Thoracic aorta (tissue), 2 donors: ENCODE results near the gene VPS13C. TPM values are rescaled to one million over a fixed set of nuclear protein-coding genes. Genes with fewer than 3 reads are reported as not detected.

Experiments
- ATAC-seq: fragments of 150-250 bp; one replicate; pipeline ENCODE4 v1.8.0; 2017; ENCODE audit warnings: low read depth; ENCODE audit not compliant: insufficient number of reproducible peaks, low FRiP score
- DNase-seq: peaks from one replicate; pipeline ENCODE4 v3.0.0-alpha.2; 2020; ENCODE audit warnings: low spot score
- H3K27ac ChIP-seq, 2 donors: fragments of 200-600 bp; sonication (generic); 1 replicate in 1 of 2; 2 replicates in 1 of 2; pipeline ENCODE4 v1.5.1; 2016; ENCODE audit warnings: mild to moderate bottlenecking in 2 of 2, moderate library complexity in 2 of 2
- H3K27me3 ChIP-seq: fragments of 200-600 bp; sonication (generic); replicated peaks from 2 replicates; pipeline ENCODE4 v1.6.0; 2016; ENCODE audit warnings: mild to moderate bottlenecking; ENCODE audit not compliant: insufficient read depth
- H3K36me3 ChIP-seq: fragments of 200-600 bp; sonication (generic); one replicate; pipeline ENCODE4 v1.5.1; 2016
- H3K4me1 ChIP-seq, 2 donors: fragments of 200-600 bp; sonication (generic); 1 replicate in 1 of 2; 2 replicates in 1 of 2; pipeline versions ENCODE4 v1.5.1 to v1.6.0; 2016; ENCODE audit warnings: low read depth in 2 of 2, mild to moderate bottlenecking in 1 of 2; ENCODE audit not compliant: control insufficient read depth in 1 of 2
- H3K4me3 ChIP-seq: fragments of 200-600 bp; sonication (generic); 2 replicates; pipeline ENCODE4 v1.5.1; 2016; ENCODE audit warnings: mild to moderate bottlenecking
- H3K9me3 ChIP-seq: fragments of 200-600 bp; sonication (generic); 2 replicates; pipeline ENCODE4 v1.5.1; 2016
- CTCF ChIP-seq: fragments of 200-600 bp; sonication (generic); IDR thresholded peaks from one replicate; pipeline ENCODE4 v1.5.1; 2019; ENCODE audit warnings: antibody characterized with exemption
- total RNA-seq, 2 donors: library from RNA; depleted of rRNA; stranded (reverse); fragments of >200 nt; gene quantifications; one replicate each; pipeline versions ENCODE4 v1.1.0 to v1.2.3, GENCODE V29; 2016

The VPS13C gene
- total RNA-seq, 2 donors from 2014 or later = 93.3 to 99.0 TPM

GRCh38 chr15:61994216-61994615, 66.0 kb downstream of the VPS13C start:
- H3K27me3 ChIP-seq = no peaks in the 10 kb centered on the region
- H3K27ac ChIP-seq = no peak overlapping the region
- H3K9me3 ChIP-seq = no peaks in the 10 kb centered on the region
- DNase-seq (no peak), ATAC-seq (no peak)
- no peaks in the 10 kb centered on the region for H3K4me1 ChIP-seq
- H3K4me3 ChIP-seq = no peak overlapping the region
- peaks cover 12% of the 10 kb centered on the region for H3K36me3 ChIP-seq
- no peak for TF ChIP-seq CTCF

- H3K36me3 ChIP-seq = peaks cover 8% of the 10 kb centered on the region
- no peak for DNase-seq
- TF ChIP-seq CTCF = no peak
- H3K9me3 ChIP-seq = no peaks in the 10 kb centered on the region
- H3K27me3 ChIP-seq = no peaks in the 10 kb centered on the region
- H3K27ac ChIP-seq = no peak overlapping the region
- no peak overlapping the region for H3K4me3 ChIP-seq
- no peak for ATAC-seq
- no peaks in the 10 kb centered on the region for H3K4me1 ChIP-seq
Observed at GRCh38 chr15:61992518-61992917, 67.7 kb downstream of the VPS13C start.

GRCh38 chr15:61989667-61990066, 70.6 kb downstream of the VPS13C start:
- Histone ChIP-seq H3K9me3 (no peaks in the 10 kb centered on the region), H3K36me3 (peaks cover 3% of the 10 kb centered on the region), H3K4me1 (no peaks in the 10 kb centered on the region), H3K27me3 (no peaks in the 10 kb centered on the region), H3K27ac (no peak overlapping the region), H3K4me3 (no peak overlapping the region)
- ATAC-seq = no peak
- no peak for DNase-seq
- TF ChIP-seq CTCF = no peak

- Histone ChIP-seq H3K36me3 (peaks cover 9% of the 10 kb centered on the region), H3K9me3 (no peaks in the 10 kb centered on the region), H3K4me3 (no peak overlapping the region), H3K27me3 (no peaks in the 10 kb centered on the region), H3K27ac (no peak overlapping the region), H3K4me1 (no peaks in the 10 kb centered on the region)
- no peak for TF ChIP-seq CTCF
- no peak for DNase-seq
- ATAC-seq = no peak
Observed at GRCh38 chr15:61987824-61988223, 72.4 kb downstream of the VPS13C start.

GRCh38 chr15:61983081-61983480, 77.2 kb downstream of the VPS13C start:
- Histone ChIP-seq H3K4me3 (no peak overlapping the region), H3K4me1 (no peaks in the 10 kb centered on the region), H3K27me3 (no peaks in the 10 kb centered on the region), H3K27ac (no peak overlapping the region), H3K36me3 (peaks cover 17% of the 10 kb centered on the region), H3K9me3 (no peaks in the 10 kb centered on the region)
- no peak for DNase-seq
- TF ChIP-seq CTCF = no peak
- no peak for ATAC-seq
